IPS-20b (cell line): ENCODE measurements around the gene LINGO1.

Source experiments
- H3K27ac ChIP-seq: one replicate; pipeline ENCODE4 v1.5.1; 2013; ENCODE audit warnings: low read length
- H3K27me3 ChIP-seq: 2 replicates; pipeline ENCODE4 v1.6.1; 2013; ENCODE audit warnings: mild to moderate bottlenecking, low read length, inconsistent platforms; ENCODE audit not compliant: insufficient read depth
- H3K36me3 ChIP-seq: 2 replicates; pipeline ENCODE4 v1.6.1; 2013; ENCODE audit warnings: low read depth, mild to moderate bottlenecking, inconsistent platforms, low read length, moderate library complexity; ENCODE audit not compliant: insufficient read depth
- H3K4me1 ChIP-seq: 2 replicates; pipeline ENCODE4 v1.6.1; 2013; ENCODE audit warnings: mild to moderate bottlenecking, control low read depth, inconsistent platforms, low read length, moderate library complexity; ENCODE audit not compliant: insufficient read depth
- H3K4me3 ChIP-seq: 2 replicates; pipeline ENCODE4 v1.5.1; 2013; ENCODE audit warnings: mild to moderate bottlenecking, low read length, inconsistent platforms
- H3K9ac ChIP-seq: 2 replicates; pipeline ENCODE4 v1.6.1; 2013; ENCODE audit warnings: low read depth, mild to moderate bottlenecking, inconsistent platforms, low read length, moderate library complexity
- H3K9me3 ChIP-seq: 2 replicates; pipeline ENCODE4 v1.6.1; 2013; ENCODE audit warnings: mild to moderate bottlenecking, low read depth, low read length, inconsistent platforms; ENCODE audit not compliant: insufficient read depth

LINGO1 gene, protein sequence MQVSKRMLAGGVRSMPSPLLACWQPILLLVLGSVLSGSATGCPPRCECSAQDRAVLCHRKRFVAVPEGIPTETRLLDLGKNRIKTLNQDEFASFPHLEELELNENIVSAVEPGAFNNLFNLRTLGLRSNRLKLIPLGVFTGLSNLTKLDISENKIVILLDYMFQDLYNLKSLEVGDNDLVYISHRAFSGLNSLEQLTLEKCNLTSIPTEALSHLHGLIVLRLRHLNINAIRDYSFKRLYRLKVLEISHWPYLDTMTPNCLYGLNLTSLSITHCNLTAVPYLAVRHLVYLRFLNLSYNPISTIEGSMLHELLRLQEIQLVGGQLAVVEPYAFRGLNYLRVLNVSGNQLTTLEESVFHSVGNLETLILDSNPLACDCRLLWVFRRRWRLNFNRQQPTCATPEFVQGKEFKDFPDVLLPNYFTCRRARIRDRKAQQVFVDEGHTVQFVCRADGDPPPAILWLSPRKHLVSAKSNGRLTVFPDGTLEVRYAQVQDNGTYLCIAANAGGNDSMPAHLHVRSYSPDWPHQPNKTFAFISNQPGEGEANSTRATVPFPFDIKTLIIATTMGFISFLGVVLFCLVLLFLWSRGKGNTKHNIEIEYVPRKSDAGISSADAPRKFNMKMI

DNA sequence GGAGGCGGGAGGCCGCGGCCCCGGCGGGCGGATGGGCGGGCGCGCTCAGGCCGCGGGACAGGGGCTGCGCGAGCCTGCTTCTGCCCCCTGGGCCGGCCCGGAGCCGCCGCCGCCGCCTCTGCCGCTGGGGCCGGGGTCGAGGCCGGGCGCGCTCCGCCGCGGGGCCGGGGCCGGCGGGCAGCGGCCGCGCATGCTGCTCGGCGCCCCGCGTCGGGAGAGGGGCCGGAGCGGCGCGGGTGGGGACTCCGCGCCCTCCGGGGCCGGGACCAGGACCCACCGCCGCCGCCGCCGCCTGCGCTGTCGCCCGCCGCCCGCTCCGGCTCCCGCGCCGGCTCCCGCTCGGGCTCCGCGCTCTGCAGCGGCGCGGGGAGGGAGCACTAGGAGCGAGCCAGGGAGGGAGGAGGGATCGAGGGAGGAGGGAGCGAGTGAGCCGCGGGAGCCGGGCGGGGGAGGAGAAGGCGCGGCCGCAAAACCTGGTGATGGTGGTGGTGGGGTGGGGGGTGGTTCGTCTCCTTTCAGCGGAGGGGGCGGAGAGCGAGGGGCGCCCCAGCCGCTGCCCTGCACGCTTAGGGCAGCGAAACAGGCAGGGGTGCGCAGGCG is at the start of gene LINGO1:
Gene LINGO1 (minus strand): TSS at position 379 of the 600 bp plus-strand sequence. CDS start 597 bp downstream, outside the sequence.
- Histone ChIP-seq H3K36me3 (no peaks in the 10 kb centered on the region), H3K4me3 (peak within 1 kb of the TSS; percentile 83), H3K27me3 (peaks cover 36% of the 10 kb centered on the region), H3K27ac (peak within 1 kb of the TSS; percentile 72), H3K4me1 (peaks cover 39% of the 10 kb centered on the region; the same call in 1 of the 2 replicates), H3K9me3 (no peaks in the 10 kb centered on the region), H3K9ac (peak within 1 kb of the TSS; percentile 91)

DNA sequence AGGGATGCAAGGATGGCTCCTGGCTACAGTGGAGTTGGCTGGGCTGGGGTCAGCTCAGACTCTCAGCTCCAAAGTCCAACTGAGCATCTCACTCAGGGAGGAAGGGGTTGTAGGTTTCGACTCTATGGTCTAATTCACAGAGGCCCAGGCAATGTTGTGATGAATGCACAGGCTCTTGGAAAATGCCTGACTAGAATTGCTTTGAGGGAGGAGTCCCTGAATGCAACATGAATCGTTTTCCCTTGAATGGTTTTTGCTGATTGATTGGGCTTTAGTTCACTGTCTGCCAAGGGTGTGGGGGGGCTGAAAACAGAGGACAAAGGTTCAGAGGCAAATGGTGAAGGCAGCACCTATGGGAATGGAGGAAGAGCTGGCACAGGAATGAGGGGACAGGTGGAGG is 48.6 kb upstream of the LINGO1 start:
- Histone ChIP-seq H3K9me3 (no peaks in the 10 kb centered on the region), H3K27me3 (no peaks in the 10 kb centered on the region)

DNA sequence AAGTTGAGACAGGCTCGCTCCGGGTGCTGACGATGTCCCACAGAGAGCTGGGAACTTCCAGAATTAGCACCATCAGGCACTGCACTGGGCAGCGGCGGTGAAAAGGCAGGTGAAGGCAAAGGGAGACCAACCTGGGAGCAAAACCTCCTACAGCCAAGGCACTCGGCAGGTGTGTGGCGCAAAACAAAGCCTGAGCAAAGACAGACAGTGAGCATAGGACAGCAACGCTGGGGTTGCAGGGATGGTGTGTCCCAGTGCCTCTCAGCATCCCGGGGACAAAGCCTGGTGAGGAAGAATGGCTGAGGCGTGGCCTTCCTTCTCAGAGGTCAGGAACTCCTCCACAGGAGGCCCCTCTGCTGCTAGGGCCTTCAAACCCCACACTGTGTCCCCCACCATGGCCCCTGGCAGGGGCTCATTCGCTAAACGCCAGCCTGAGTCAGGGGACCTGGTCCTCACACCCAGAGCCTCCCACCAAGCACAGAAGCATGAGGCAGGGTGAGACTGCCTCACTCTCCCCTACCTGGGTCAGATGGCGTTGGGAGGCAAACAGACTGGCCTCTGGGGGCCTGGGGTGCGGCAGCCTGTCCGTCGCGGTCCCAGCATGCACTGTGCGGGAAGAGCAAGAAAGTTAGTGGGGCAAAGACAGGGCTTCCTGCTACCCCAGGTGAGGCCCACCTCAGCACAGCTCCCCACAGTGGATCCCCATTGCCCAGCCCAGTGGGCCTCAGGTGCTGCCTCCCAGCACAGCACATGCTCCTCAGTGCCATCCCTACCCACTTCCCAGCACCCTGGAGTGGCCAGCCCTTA is 44.1 kb upstream of the LINGO1 start:
- Histone ChIP-seq H3K27ac (no peak overlapping the region), H3K9me3 (no peaks in the 10 kb centered on the region), H3K4me1 (no peaks in the 10 kb centered on the region), H3K4me3 (no peak overlapping the region), H3K9ac (no peak overlapping the region), H3K27me3 (no peaks in the 10 kb centered on the region), H3K36me3 (no peaks in the 10 kb centered on the region)

More for the DNA sequence above, 48.6 kb upstream of the LINGO1 start:
- no peak overlapping the region for H3K27ac ChIP-seq
- H3K36me3 ChIP-seq, result no peaks in the 10 kb centered on the region
- H3K4me1 ChIP-seq, result no peaks in the 10 kb centered on the region
- no peak overlapping the region for H3K4me3 ChIP-seq
- H3K9ac ChIP-seq, result no peak overlapping the region

DNA sequence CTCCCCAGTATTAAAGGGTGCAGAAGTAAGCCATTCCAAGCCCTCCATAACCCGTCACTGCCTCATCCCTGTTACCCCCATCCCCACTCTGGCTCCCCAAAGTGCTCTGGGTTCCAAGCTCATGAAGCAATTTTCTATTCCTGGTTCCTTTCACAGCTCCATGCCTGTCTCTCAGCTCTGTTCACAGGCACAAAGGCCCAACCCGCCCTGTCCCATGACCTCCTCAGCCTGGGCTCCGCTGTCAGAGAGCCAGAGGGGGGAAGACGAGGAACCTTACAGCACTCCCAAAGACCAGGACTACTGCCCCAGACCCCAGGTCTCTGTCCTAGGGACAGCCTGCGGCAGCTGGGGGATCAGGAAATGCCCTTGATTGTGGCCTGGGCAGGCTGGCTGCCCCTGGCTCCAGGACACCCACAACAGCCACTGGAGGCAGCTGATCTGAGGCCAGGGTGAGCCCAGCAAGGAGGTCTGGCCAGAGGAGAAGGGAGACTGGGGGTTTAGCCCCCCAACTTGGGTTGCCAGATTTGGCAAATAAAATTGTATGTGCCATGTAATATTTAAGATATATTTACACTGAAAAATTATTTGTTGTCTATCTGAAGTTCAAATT is 43.2 kb upstream of the LINGO1 start:
- Histone ChIP-seq H3K9me3 (no peaks in the 10 kb centered on the region), H3K4me1 (no peaks in the 10 kb centered on the region), H3K4me3 (no peak overlapping the region), H3K9ac (no peak overlapping the region), H3K27me3 (no peaks in the 10 kb centered on the region), H3K27ac (no peak overlapping the region), H3K36me3 (no peaks in the 10 kb centered on the region)

DNA sequence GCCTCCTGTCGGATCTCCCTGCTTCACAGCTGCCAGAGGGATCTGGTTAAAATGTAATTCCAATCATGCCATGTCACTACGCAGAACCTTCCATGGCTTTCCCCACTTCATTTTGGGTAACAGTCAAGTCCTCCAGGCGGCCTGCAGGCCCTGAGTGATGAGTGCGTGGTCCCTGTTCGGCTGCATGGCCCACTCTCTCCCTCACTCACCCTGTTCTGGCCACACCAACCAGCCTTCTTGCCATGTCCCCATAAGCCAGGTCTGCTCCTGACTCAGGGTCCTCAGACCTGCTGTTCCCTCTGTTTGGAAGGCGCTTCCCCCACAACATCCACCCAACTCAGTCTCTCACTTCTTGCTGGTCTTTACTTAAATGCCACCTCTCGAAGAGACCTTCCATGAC is 41.6 kb upstream of the LINGO1 start:
- no peak overlapping the region for H3K4me3 ChIP-seq
- no peaks in the 10 kb centered on the region for H3K27me3 ChIP-seq
- H3K36me3 ChIP-seq, result no peaks in the 10 kb centered on the region
- H3K9ac ChIP-seq, result no peak overlapping the region
- H3K27ac ChIP-seq, result no peak overlapping the region
- H3K4me1 ChIP-seq, result no peaks in the 10 kb centered on the region
- no peaks in the 10 kb centered on the region for H3K9me3 ChIP-seq

DNA sequence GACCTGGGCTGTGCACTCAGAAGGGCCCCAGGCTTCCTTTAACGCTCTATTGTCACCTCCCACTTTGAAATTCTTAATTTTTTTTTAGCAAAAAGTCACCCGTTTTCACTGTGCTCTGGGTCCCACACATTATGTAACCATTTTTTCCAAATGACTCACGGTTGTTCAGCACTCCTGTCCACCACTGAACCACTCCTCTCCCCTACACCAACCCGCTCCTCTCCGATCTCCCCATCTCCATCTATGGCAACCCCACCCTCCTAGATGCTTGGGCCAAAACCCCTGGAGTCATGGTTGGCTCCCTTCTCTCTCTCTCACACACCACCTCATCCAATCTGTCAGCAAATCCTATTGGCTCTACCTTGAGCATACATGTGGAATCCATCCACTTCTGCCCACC is 41.2 kb upstream of the LINGO1 start:
- H3K36me3 ChIP-seq, result no peaks in the 10 kb centered on the region
- no peak overlapping the region for H3K4me3 ChIP-seq
- H3K27ac ChIP-seq, result no peak overlapping the region
- no peaks in the 10 kb centered on the region for H3K27me3 ChIP-seq
- H3K9me3 ChIP-seq, result no peaks in the 10 kb centered on the region
- H3K9ac ChIP-seq, result no peak overlapping the region
- no peaks in the 10 kb centered on the region for H3K4me1 ChIP-seq

DNA sequence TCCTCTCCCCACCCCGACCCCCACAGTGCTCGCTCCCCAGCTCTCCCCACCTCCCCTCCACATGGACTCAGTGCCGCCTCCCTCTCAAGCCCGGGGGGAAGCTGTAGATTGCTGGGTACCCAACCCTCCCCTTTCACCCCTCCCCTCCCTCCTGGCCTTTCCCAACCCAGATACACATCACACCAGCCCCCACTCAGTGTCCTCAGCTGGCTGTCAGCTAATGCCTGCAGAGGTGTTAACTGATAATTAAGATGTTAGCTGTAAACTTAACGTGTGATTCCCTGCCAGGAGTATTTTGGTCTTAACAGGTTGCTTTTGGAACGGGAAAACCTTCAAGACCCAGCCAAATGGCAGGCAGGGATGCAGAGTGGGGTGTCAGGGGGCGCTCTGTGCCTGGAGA is 39.4 kb upstream of the LINGO1 start:
- H3K9ac ChIP-seq, result no peak overlapping the region
- H3K27me3 ChIP-seq, result no peaks in the 10 kb centered on the region
- H3K36me3 ChIP-seq, result no peaks in the 10 kb centered on the region
- no peaks in the 10 kb centered on the region for H3K9me3 ChIP-seq
- H3K4me3 ChIP-seq, result no peak overlapping the region
- H3K27ac ChIP-seq, result no peak overlapping the region
- no peaks in the 10 kb centered on the region for H3K4me1 ChIP-seq

DNA sequence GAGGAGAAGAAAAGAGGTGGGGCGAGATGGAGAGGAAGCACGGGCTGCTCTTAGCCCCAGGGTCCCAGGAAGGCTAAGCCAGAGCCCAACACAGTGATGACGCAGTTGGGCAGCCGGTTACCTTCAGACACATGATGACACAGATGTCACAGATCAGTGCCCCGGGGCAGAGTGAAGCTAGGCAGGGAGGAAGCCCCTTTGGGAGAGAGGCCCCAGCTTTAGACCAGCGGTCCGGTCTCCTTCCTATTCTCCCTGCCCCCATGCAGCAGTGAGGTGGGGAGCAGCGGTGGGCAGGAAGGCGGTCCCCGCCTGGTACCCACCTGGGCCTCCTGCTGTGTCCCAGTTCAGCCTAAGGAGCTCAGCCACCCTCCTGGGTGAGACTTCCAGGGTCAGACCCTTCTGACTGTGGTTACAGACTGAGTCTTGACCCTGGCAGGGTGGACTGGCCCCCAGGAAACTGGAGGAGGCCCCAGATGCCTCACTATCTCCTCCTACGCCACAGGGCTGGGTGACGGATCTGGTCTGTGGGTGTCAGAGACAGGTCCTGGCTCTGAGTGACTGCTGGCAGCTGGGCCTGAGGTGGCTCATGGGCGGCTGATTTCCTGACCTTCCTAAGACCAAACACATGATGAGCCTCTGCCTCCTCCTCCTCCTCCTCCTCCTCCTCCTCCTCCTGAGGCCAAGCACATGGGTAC is 38.8 kb upstream of the LINGO1 start:
- H3K4me3 ChIP-seq, result no peak overlapping the region
- H3K4me1 ChIP-seq, result no peaks in the 10 kb centered on the region
- no peak overlapping the region for H3K9ac ChIP-seq
- H3K27ac ChIP-seq, result no peak overlapping the region
- H3K9me3 ChIP-seq, result no peaks in the 10 kb centered on the region
- H3K27me3 ChIP-seq, result no peaks in the 10 kb centered on the region
- H3K36me3 ChIP-seq, result no peaks in the 10 kb centered on the region

DNA sequence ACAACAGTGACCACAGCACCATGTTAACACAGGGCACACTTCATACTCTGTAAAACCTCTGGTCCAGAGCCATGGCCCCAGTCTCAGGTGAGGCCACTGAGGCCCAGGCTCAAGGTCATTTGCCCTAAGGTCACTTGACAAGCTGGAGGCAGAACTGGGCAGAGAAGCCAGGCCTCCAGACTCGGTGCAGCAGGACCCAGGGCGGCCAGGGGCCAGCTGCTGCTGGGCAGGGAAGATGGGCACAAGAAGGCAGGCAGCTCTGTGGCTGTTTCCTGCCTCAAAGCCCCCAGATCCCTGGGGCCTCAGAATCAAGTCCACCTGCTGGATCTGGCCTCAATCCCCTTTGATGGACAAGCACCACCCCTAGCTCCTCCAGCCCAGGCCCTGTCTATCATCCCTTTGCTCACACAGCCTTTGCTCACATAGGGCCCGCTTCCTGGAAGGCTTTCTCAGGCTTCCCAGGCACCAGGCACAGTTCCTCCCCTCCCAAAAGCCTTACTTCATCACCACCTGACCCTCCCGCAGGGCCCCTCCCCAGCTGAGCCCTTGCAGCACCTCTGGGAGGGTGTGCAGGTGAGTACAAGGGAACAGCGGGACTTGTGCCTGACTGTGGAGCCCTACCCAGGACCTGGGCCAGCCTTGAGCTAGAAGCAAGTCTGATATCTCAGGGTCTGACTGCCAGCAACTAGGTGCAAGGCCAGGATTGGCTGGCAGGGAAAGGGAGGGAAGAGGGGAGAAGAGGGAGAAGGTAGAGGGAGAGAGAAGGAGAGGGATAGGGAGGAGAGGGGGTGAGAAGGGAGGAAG is 38.0 kb upstream of the LINGO1 start:
- Histone ChIP-seq H3K36me3 (no peaks in the 10 kb centered on the region), H3K4me1 (no peaks in the 10 kb centered on the region), H3K27ac (no peak overlapping the region), H3K9ac (no peak overlapping the region), H3K27me3 (no peaks in the 10 kb centered on the region), H3K4me3 (no peak overlapping the region), H3K9me3 (no peaks in the 10 kb centered on the region)

DNA sequence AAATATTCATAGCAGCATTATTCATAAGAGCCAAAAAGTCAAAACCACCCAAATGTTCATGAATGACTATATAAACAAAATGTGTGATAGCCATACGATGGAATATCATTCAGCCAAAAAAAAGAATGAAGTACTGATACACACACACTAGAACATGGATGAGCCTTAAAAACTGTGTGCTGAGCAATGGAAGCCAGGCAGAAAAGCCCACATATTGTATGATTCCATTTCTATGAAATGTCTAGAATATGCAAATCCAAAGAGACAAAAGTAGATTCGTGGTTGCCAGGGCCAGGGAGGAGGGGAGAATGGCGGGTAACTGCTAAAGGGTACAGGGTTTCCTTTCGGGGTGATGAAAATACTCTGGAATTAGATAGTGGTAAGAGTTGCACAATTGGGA is 37.2 kb upstream of the LINGO1 start:
- Histone ChIP-seq H3K9ac (no peak overlapping the region), H3K4me3 (no peak overlapping the region), H3K27me3 (no peaks in the 10 kb centered on the region), H3K4me1 (no peaks in the 10 kb centered on the region), H3K36me3 (no peaks in the 10 kb centered on the region), H3K27ac (no peak overlapping the region), H3K9me3 (no peaks in the 10 kb centered on the region)
